ENCODE results near the gene TMEM138.

Gene TMEM138

DNA sequence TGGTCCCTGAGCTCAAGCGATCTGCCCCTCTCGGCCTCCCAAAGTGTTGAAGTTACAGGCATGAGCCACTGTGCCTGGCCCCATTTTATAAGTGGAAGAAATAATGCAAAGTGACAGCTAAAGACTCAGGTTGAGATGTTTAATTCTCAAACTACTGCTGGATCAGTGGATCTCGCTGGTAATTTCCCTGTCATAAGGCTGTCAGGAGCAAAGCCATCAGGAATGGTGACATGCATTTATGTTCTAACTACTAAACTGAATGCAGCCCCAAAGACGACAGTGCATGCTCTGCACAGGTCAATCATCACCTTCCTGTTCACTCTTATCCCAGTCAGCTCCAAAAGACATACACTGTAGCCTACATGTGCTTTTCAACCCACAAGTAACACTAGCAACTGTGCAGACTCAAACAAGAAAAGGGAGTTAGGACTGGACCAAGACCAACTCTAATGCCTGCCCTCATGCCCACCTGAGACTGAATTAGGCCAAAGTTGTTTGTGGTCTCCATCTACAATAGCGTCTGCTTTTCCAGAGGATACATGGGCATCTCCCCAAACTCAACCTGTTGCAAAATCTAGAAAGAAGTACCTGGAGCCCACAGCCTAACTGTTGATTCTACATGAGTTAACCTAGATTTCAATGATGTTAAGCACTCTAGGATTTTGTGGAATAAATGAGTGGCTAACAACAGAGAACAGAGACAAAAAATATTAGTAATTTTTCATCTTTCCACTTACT is 45.0 kb downstream of the TMEM138 start:
- DNase-seq (ENCODE audit: low read depth) = no peak

DNA sequence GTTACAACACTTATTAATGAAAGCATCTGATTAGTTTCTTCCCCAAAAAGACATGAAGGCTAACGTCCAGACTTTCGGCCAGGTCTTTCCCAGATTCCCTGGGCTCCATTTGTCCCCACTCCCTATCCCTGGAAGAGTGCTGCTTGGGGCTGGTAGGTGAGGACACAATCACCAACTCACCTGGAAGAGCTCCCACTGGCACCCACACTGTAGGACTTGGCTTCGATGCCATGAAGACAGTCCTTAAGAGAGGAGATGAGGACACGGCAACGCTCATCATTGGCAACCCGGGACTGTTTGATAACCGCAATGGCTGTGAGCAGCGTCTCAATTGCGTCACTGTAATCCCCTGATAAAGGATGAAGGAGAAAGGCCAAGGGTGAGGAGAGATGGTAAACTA is 49.4 kb downstream of the TMEM138 start:
- DNase-seq (ENCODE audit: low read depth) = no peak

DNA sequence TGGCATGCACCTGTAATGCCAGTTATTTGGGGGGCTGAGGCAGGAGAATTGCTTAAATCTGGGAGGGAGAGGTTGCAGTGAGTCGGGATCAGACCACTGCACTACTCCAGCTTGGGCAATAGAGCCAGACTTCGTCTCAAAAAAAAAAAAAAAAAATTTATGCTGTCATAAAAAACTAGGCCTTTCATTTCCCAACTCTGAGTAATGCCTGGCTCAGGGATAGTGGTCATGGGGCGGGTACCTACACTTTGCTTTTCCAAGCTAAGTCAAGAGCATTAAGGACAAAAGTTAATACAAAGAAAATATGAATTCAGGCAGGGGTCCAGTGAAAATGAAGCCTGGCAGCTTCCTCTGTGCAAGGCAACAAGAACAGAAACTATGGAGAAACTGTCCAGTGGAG is 51.3 kb downstream of the TMEM138 start:
- DNase-seq (ENCODE audit: low read depth) = no peak

DNA sequence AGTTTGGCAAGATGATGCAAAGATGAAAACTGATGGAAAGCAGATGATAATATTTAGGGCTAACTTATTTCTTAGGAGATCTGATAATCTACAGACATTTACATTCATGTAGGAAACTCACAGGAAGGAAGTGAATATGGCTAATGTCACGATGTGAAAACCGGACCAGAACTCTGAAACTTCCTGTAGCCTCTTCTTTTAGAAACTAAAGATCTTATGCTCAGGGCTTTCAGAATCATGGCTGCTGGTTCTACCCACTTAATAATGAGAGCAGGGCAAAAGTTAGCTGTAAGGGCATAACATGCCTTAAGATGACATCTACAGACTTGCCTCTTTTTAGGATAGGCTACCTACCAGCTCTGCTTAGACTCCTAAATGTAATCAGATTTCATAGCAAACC is 52.4 kb downstream of the TMEM138 start:
- DNase-seq (ENCODE audit: low read depth) = no peak

DNA sequence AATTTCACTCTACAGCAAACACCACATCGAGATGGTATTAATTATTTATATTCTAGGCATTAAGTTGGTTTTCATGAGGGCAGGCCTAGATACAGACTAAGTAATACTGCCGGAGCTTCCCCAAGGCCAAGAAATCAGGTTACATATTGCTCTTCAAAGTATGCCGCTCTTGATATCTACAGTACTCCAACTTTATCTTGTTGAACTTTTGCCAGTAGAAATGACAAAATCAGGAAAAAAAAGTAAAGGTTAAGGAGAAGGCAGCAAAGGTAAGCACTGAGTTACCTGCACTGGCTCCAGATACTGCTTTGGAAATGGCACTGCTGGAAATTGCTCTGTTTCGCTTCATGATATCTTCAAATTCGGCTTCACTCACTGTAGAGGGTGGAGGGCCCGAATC is 53.2 kb downstream of the TMEM138 start:
- no peak for DNase-seq (ENCODE audit: low read depth)

DNA sequence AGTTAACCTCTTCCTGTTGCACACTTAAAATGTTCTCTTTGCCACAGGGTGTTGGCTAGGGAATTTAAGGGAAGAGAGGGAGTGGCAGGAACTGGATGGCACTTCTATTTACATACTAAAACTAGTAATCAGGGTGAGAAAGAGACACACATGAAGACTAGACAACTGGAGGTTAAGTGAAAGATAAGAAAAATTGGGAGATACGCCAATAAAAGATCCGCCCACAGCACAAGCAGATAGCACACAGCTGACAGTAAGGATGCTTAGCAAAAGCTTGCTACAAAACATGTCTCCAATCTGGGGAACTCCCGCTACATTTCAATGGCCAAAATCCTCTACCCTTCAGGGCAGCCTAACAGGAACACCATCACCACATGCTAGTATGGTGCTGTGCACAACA is 54.8 kb downstream of the TMEM138 start:
- DNase-seq (ENCODE audit: low read depth) = no peak

DNA sequence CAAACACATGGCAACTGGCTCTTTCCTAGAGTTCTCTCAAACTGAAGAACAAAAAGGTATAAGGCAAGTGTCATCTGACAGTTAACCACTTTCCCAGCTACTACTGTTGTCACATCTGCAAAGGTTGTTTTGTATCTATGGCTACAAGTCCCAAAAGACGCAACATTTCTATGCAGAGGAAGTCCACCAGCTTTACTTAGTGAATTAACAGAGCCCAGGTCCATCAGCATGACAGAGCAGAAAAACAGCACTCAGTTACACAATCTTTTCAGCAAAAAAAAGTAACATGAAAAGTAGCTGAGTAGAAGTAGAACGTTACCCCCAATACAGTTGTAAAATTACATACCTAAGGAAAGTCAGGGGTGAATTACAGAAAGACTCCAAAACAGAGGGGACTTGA is 55.5 kb downstream of the TMEM138 start:
- DNase-seq (ENCODE audit: low read depth) = no peak

DNA sequence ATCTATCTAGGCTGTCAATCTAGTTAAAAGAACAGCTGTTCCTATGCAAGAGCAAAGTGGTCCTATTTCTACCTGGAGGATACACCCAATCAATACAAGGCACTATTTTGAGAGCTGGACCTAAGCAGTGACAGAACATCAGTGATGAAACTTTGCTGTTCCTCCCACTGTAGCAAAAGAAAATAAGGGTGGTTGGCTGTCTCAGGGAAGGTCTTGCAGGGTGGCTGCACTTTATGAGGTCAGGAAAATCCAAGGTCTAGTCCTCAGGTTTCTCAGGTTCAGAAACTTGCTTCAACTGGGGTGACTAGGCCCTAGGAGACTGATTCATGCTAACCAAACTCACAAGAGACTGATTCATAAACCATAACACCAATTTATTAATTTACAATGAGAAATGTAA is 56.0 kb downstream of the TMEM138 start:
- DNase-seq (ENCODE audit: low read depth) = no peak

Data from HS-5 (cell line).